H9 (cell line): ENCODE measurements around the gene IL36RN. TPM values are rescaled to one million over a fixed set of nuclear protein-coding genes. Genes with fewer than 3 reads are reported as not detected.

Experiments
- DNase-seq: peaks from one replicate; pipeline ENCODE4 v3.0.0-alpha.2; 2017
- H2AFZ ChIP-seq: one replicate; pipeline ENCODE4 v1.6.1; 2013; ENCODE audit warnings: mild to moderate bottlenecking, low read length, control low read depth, moderate library complexity
- H2AK5ac ChIP-seq: 2 replicates; pipeline ENCODE4 v1.6.1; 2013; ENCODE audit warnings: low read length, control low read depth, mixed read lengths; ENCODE audit not compliant: insufficient read length
- H2BK120ac ChIP-seq: one replicate; pipeline ENCODE4 v1.6.1; 2013; ENCODE audit warnings: low read depth, mild to moderate bottlenecking, low read length, control low read depth, inconsistent platforms; ENCODE audit not compliant: poor library complexity, severe bottlenecking
- H2BK12ac ChIP-seq: 2 replicates; pipeline ENCODE4 v1.6.1; 2013; ENCODE audit warnings: low read length, control low read depth, mixed read lengths, low read depth; ENCODE audit not compliant: insufficient read length
- H2BK15ac ChIP-seq: 2 replicates; pipeline ENCODE4 v1.6.1; 2013; ENCODE audit warnings: low read depth, low read length, control low read depth
- H2BK20ac ChIP-seq: one replicate; pipeline ENCODE4 v1.6.1; 2013; ENCODE audit warnings: low read depth, mild to moderate bottlenecking, low read length, control low read depth, inconsistent platforms; ENCODE audit not compliant: poor library complexity, severe bottlenecking
- H2BK5ac ChIP-seq: 2 replicates; pipeline ENCODE4 v1.6.1; 2013; ENCODE audit warnings: low read length, control low read depth, mixed read lengths; ENCODE audit not compliant: insufficient read length
- H3K14ac ChIP-seq: 2 replicates; pipeline ENCODE4 v1.6.1; 2013; ENCODE audit warnings: low read length, control low read depth; ENCODE audit not compliant: insufficient read depth
- H3K18ac ChIP-seq: 2 replicates; pipeline ENCODE4 v1.6.1; 2013; ENCODE audit warnings: low read depth, mild to moderate bottlenecking, mixed read lengths, low read length, control low read depth; ENCODE audit not compliant: insufficient read length
- H3K23ac ChIP-seq: 2 replicates; pipeline ENCODE4 v1.6.1; 2013; ENCODE audit warnings: low read length, control low read depth, mixed read lengths, low read depth; ENCODE audit not compliant: insufficient read length
- H3K23me2 ChIP-seq: 2 replicates; pipeline ENCODE4 v1.6.1; 2013; ENCODE audit warnings: low read depth, mild to moderate bottlenecking, mixed read lengths, low read length, control low read depth; ENCODE audit not compliant: insufficient read length, poor library complexity, severe bottlenecking
- H3K27ac ChIP-seq: 2 replicates; pipeline ENCODE4 v1.5.1; 2013; ENCODE audit warnings: low read length, control low read depth, mixed read lengths, low read depth; ENCODE audit not compliant: insufficient read length
- H3K27me3 ChIP-seq: 2 replicates; pipeline ENCODE4 v1.6.1; 2013; ENCODE audit warnings: low read length, control low read depth, inconsistent platforms; ENCODE audit not compliant: insufficient read depth
- H3K4ac ChIP-seq: 2 replicates; pipeline ENCODE4 v1.6.1; 2013; ENCODE audit warnings: low read depth, mild to moderate bottlenecking, control low read depth, inconsistent platforms, low read length, moderate library complexity
- H3K4me1 ChIP-seq: 2 replicates; pipeline ENCODE4 v1.6.1; 2013; ENCODE audit warnings: low read length, control low read depth, inconsistent platforms; ENCODE audit not compliant: insufficient read depth
- H3K4me2 ChIP-seq: 2 replicates; pipeline ENCODE4 v1.6.1; 2013; ENCODE audit warnings: low read length, control low read depth, mixed read lengths; ENCODE audit not compliant: insufficient read length, insufficient read depth
- H3K56ac ChIP-seq: 2 replicates; pipeline ENCODE4 v1.6.1; 2013; ENCODE audit warnings: low read depth, mild to moderate bottlenecking, mixed read lengths, low read length, control low read depth; ENCODE audit not compliant: insufficient read length
- H3K79me1 ChIP-seq: 2 replicates; pipeline ENCODE4 v1.6.1; 2013; ENCODE audit warnings: low read depth, mild to moderate bottlenecking, moderate library complexity, low read length, control low read depth, inconsistent platforms; ENCODE audit not compliant: insufficient read depth, poor library complexity, severe bottlenecking
- H3K79me2 ChIP-seq: 2 replicates; pipeline ENCODE4 v1.6.1; 2013; ENCODE audit warnings: low read length, control low read depth, inconsistent platforms; ENCODE audit not compliant: insufficient read depth
- H3K9ac ChIP-seq: 2 replicates; pipeline ENCODE4 v1.6.1; 2013; ENCODE audit warnings: low read length, control low read depth, mixed read lengths; ENCODE audit not compliant: insufficient read length; ENCODE audit errors: extremely low read depth
- H3K9me3 ChIP-seq: one replicate; pipeline ENCODE4 v1.6.1; 2013; ENCODE audit warnings: low read depth, low read length, inconsistent platforms; ENCODE audit not compliant: control insufficient read depth
- H3T11ph ChIP-seq: one replicate; pipeline ENCODE4 v1.6.1; 2013; ENCODE audit warnings: mild to moderate bottlenecking, low read length, control low read depth, inconsistent platforms
- H4K20me1 ChIP-seq: one replicate; pipeline ENCODE4 v1.6.1; 2013; ENCODE audit not compliant: control insufficient read depth, insufficient read length, insufficient read depth
- H4K5ac ChIP-seq: 2 replicates; pipeline ENCODE4 v1.6.1; 2013; ENCODE audit warnings: low read depth, mild to moderate bottlenecking, mixed read lengths, low read length, control low read depth; ENCODE audit not compliant: insufficient read length
- H4K8ac ChIP-seq: replicated peaks from 2 replicates; pipeline ENCODE4 v1.6.1; 2013; ENCODE audit warnings: low read length, control low read depth, mixed read lengths, low read depth; ENCODE audit not compliant: insufficient read length
- H4K91ac ChIP-seq: 2 replicates; pipeline ENCODE4 v1.6.1; 2013; ENCODE audit warnings: low read depth, mild to moderate bottlenecking, moderate library complexity, mixed read lengths, low read length, control low read depth; ENCODE audit not compliant: insufficient read length
- H3K27ac Mint-ChIP-seq, 3 experiments: 2 replicates in 2 of 3; 3 replicates in 1 of 3; pipeline ENCODE4 v1.8.0; 2020 to 2021; ENCODE audit warnings: mixed read lengths in 3 of 3, mild to moderate bottlenecking in 1 of 3, moderate library complexity in 1 of 3
- H3K27me3 Mint-ChIP-seq: 2 replicates; pipeline ENCODE4 v1.8.0; 2021; ENCODE audit warnings: low read depth, mild to moderate bottlenecking, moderate library complexity, mixed read lengths
- H3K36me3 Mint-ChIP-seq, 3 experiments: 2 replicates in 2 of 3; 3 replicates in 1 of 3; pipeline ENCODE4 v1.8.0; 2020 to 2021; ENCODE audit warnings: low read depth in 3 of 3, mixed read lengths in 3 of 3; ENCODE audit not compliant: insufficient read depth in 1 of 3
- H3K4me1 Mint-ChIP-seq, 2 experiments: 2 replicates each; pipeline ENCODE4 v1.8.0; 2020; ENCODE audit warnings: mixed read lengths in 2 of 2
- H3K4me3 Mint-ChIP-seq, 2 experiments: 2 replicates in 1 of 2; 3 replicates in 1 of 2; pipeline ENCODE4 v1.8.0; 2020 to 2021; ENCODE audit warnings: mild to moderate bottlenecking in 2 of 2, mixed read lengths in 2 of 2, moderate library complexity in 1 of 2
- H3K9me3 Mint-ChIP-seq, 2 experiments: 2 replicates in 1 of 2; 3 replicates in 1 of 2; pipeline ENCODE4 v1.8.0; 2020; ENCODE audit warnings: mild to moderate bottlenecking in 2 of 2, mixed read lengths in 2 of 2, moderate library complexity in 1 of 2
- CTCF ChIP-seq: fragments of 200-600 bp; sonication (generic); conservative IDR thresholded peaks from 3 replicates; pipeline ENCODE4 v1.8.0; 2021; ENCODE audit warnings: antibody characterized with exemption, mild to moderate bottlenecking
- WGBS: extraction: QIAGEN DNeasy Blood & Tissue Kit; methylation state at CpG from one replicate; pipeline ENCODE4 v1.1.7; 2013; ENCODE audit warnings: missing lambda C conversion rate, low lambda C conversion rate, mixed read lengths; ENCODE audit not compliant: insufficient read length; ENCODE audit errors: extremely low coverage; 5-methylcytosine and 5-hydroxymethylcytosine counted together
- total RNA-seq: library from RNA; stranded (reverse); gene quantifications from 2 replicates; pipeline ENCODE4 v1.2.1, GENCODE V29; 2021

IL36RN gene
- total RNA-seq, 1 experiment from 2014 or later: not detected

GRCh38 chr2:113083296-113083695, 24.3 kb downstream of the IL36RN start:
- Histone ChIP-seq H4K20me1 (no peaks in the 10 kb centered on the region), H2BK12ac (no peak overlapping the region), H3K79me1 (no peaks in the 10 kb centered on the region), H2BK15ac (no peak overlapping the region), H3K27me3 (no peaks in the 10 kb centered on the region), H3K14ac (no peak overlapping the region), H3K79me2 (no peaks in the 10 kb centered on the region), H3K27ac (no peak overlapping the region), H3K9me3 (no peaks in the 10 kb centered on the region), H3K4me1 (no peaks in the 10 kb centered on the region), H4K5ac (no peak overlapping the region), H2AFZ (no peak overlapping the region), H2AK5ac (no peak overlapping the region), H4K8ac (no peak overlapping the region), H2BK20ac (no peak overlapping the region), H3K23me2 (no peaks in the 10 kb centered on the region), H3K18ac (no peak overlapping the region), H3K4ac (no peak overlapping the region), H2BK5ac (no peak overlapping the region), H3K9ac (no peak overlapping the region), H3K56ac (no peak overlapping the region), H2BK120ac (no peak overlapping the region), H3T11ph (no peak overlapping the region), H4K91ac (no peak overlapping the region), H3K4me2 (no peak overlapping the region), H3K23ac (no peak overlapping the region)
- DNase-seq: no peak
- Mint-ChIP-seq H3K36me3 (no peaks in the 10 kb centered on the region), H3K27me3 (peaks cover 34% of the 10 kb centered on the region), H3K9me3 (peaks cover 0 to 6% of the 10 kb centered on the region in 2 experiments; a peak in 1 of 5 replicates), H3K4me3 (no peak overlapping the region), H3K4me1 (peaks cover 5 to 6% of the 10 kb centered on the region in 2 experiments), H3K27ac (no peak overlapping the region)
- TF ChIP-seq CTCF: no peak
- no CpG with 5 or more reads among the region's 8 CpGs for WGBS
